PFSK-1 (cell line): ENCODE measurements around the gene SHISA7.

Experiments used
- POLR2AphosphoS5 ChIP-seq: IDR thresholded peaks from 2 replicates; pipeline ENCODE4 v1.6.1; 2012; ENCODE audit warnings: low read depth, mild to moderate bottlenecking, control low read depth, low read length, moderate library complexity
- SIN3A ChIP-seq: IDR thresholded peaks from 2 replicates; pipeline ENCODE4 v1.6.1; 2012; ENCODE audit warnings: mild to moderate bottlenecking, low read length, moderate library complexity, borderline replicate concordance; ENCODE audit not compliant: insufficient read depth
- TAF1 ChIP-seq: IDR thresholded peaks from 2 replicates; pipeline ENCODE4 v1.6.1; 2012; ENCODE audit warnings: low read length, control low read depth, borderline replicate concordance; ENCODE audit not compliant: insufficient read depth
- TF ChIP-seq, protein P1 (sequence below), 2 experiments: IDR thresholded peaks; 2 replicates each; pipeline versions ENCODE4 v1.6.1 to v1.8.0; 2011 to 2012; ENCODE audit warnings: low read depth in 2 of 2, low read length in 2 of 2, control low read depth in 1 of 2, inconsistent platforms in 1 of 2, mild to moderate bottlenecking in 1 of 2, moderate library complexity in 1 of 2; ENCODE audit not compliant: insufficient read depth in 1 of 2

- TF ChIP-seq POLR2AphosphoS5 (no peak), TAF1 (no peak), SIN3A (no peak)
- TF ChIP-seq, protein P1, sequence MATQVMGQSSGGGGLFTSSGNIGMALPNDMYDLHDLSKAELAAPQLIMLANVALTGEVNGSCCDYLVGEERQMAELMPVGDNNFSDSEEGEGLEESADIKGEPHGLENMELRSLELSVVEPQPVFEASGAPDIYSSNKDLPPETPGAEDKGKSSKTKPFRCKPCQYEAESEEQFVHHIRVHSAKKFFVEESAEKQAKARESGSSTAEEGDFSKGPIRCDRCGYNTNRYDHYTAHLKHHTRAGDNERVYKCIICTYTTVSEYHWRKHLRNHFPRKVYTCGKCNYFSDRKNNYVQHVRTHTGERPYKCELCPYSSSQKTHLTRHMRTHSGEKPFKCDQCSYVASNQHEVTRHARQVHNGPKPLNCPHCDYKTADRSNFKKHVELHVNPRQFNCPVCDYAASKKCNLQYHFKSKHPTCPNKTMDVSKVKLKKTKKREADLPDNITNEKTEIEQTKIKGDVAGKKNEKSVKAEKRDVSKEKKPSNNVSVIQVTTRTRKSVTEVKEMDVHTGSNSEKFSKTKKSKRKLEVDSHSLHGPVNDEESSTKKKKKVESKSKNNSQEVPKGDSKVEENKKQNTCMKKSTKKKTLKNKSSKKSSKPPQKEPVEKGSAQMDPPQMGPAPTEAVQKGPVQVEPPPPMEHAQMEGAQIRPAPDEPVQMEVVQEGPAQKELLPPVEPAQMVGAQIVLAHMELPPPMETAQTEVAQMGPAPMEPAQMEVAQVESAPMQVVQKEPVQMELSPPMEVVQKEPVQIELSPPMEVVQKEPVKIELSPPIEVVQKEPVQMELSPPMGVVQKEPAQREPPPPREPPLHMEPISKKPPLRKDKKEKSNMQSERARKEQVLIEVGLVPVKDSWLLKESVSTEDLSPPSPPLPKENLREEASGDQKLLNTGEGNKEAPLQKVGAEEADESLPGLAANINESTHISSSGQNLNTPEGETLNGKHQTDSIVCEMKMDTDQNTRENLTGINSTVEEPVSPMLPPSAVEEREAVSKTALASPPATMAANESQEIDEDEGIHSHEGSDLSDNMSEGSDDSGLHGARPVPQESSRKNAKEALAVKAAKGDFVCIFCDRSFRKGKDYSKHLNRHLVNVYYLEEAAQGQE (IDR thresholded peaks at IDR 0.05; ENCODE audit: insufficient read depth in 1 of 2, low read depth in 2 of 2, low read length in 2 of 2) = no peak
Observed at GRCh38 chr19:55451965-55452748, 9.1 kb upstream of the SHISA7 start.
